ENCODE measurements around the gene TTC21A. TPM values are rescaled to one million over a fixed set of nuclear protein-coding genes. Genes with fewer than 3 reads are reported as not detected.

Gene TTC21A
- total RNA-seq, 1 experiment from 2014 or later, result 5.6 TPM

- CTCF ChIA-PET, result no interaction called here
Observed at GRCh38 chr3:39062180-39062579, 45.3 kb upstream of the TTC21A start.

More at GRCh38 chr3:39062180-39062579, 45.3 kb upstream of the TTC21A start:
- ATAC-seq, result no peak
- H2AFZ ChIP-seq (ENCODE audit: low read depth, low read length, poor library complexity, severe bottlenecking), result no peak overlapping the region
- POLR2A ChIA-PET, result no interaction called here
- no peaks in the 10 kb centered on the region for H3K9me3 ChIP-seq (ENCODE audit: control insufficient read depth in 1 of 2, insufficient read depth in 1 of 2, low read depth in 1 of 2, low read length in 2 of 2)
- no peaks in the 10 kb centered on the region; a peak in 1 of 4 replicates for H3K36me3 ChIP-seq (ENCODE audit: control insufficient read depth in 1 of 2, insufficient read depth in 2 of 2, low read length in 2 of 2)
- no peaks in the 10 kb centered on the region for H3K9me2 ChIP-seq (ENCODE audit: insufficient read depth)
- H3K27ac ChIP-seq (ENCODE audit: low read depth, low read length), result no peak overlapping the region
- no peaks in the 10 kb centered on the region for H4K20me1 ChIP-seq (ENCODE audit: insufficient read depth)
- TF ChIP-seq JUND (IDR thresholded peaks at IDR 0.05) (no peak), MAX (IDR thresholded peaks at IDR 0.05) (no peak), CTCF (IDR thresholded peaks at IDR 0.05 in 2 of 3, conservative IDR thresholded peaks at IDR 0.05 in 1 of 3; ENCODE audit: borderline replicate concordance in 1 of 3, insufficient read depth in 1 of 3, low read depth in 2 of 3, low read length in 2 of 3) (no peak), ZBTB33 (IDR thresholded peaks at IDR 0.05; ENCODE audit: extremely low read depth, insufficient replicate concordance, low read length) (no peak), SIN3A (IDR thresholded peaks at IDR 0.05; ENCODE audit: low read depth) (no peak), EZH2 (IDR thresholded peaks at IDR 0.05) (no peak), ATF3 (IDR thresholded peaks at IDR 0.05) (no peak), RAD21 (IDR thresholded peaks at IDR 0.05; ENCODE audit: low read depth) (no peak), ELF1 (IDR thresholded peaks at IDR 0.05; ENCODE audit: borderline replicate concordance, low read depth) (no peak), CBX3 (IDR thresholded peaks at IDR 0.05; ENCODE audit: low read depth) (no peak), SP1 (IDR thresholded peaks at IDR 0.05; ENCODE audit: low read depth) (no peak), REST (IDR thresholded peaks at IDR 0.05; ENCODE audit: low read depth) (no peak), ZFX (IDR thresholded peaks at IDR 0.05) (no peak), POLR2A (IDR thresholded peaks at IDR 0.05; ENCODE audit: borderline replicate concordance, extremely low read depth, insufficient read depth, insufficient read length) (no peak), EGR1 (IDR thresholded peaks at IDR 0.05; ENCODE audit: low read depth) (no peak), CEBPB (IDR thresholded peaks at IDR 0.05; ENCODE audit: low read depth) (no peak), YY1 (IDR thresholded peaks at IDR 0.05; ENCODE audit: extremely low read depth, insufficient replicate concordance, low read depth, low read length) (no peak), FOSL1 (IDR thresholded peaks at IDR 0.05; ENCODE audit: low read depth) (no peak), ZNF274 (IDR thresholded peaks at IDR 0.05; ENCODE audit: low read depth, low read length) (no peak)
- H3K27me3 ChIP-seq (ENCODE audit: insufficient read depth, low read length), result no peaks in the 10 kb centered on the region
- no peak overlapping the region for H3K4me3 ChIP-seq (replicated peaks in 1 of 2; ENCODE audit: low read depth in 1 of 2, low read length in 2 of 2)
- BruUV-seq (replicated peaks), result no TSS peak
- H3K4me2 ChIP-seq (ENCODE audit: low read length), result no peak overlapping the region
- H3K79me2 ChIP-seq (ENCODE audit: insufficient read depth, low read length), result peaks cover 8% of the 10 kb centered on the region
- intact Hi-C loops (cut with micrococcal nuclease), result no loop called here
- DNase-seq (ENCODE audit: low read depth, low spot score), result no peak
- RAD21 ChIA-PET (ENCODE audit: low non-redundant PET in 1 of 2, low total read pairs in 2 of 2, uncharacterized antibody in 2 of 2, unreplicated experiment in 2 of 2), result no interaction called here
- no peak overlapping the region for H3K9ac ChIP-seq (ENCODE audit: low read length)
- no peaks in the 10 kb centered on the region for H3K4me1 ChIP-seq (ENCODE audit: control insufficient read depth in 1 of 2, insufficient read depth in 2 of 2, low read length in 2 of 2)

Data from HCT116 (cell line).